Measurements from ENCODE around the gene ABCB1. TPM values are rescaled to one million over a fixed set of nuclear protein-coding genes. Genes with fewer than 3 reads are reported as not detected.

ABCB1 gene
- total and polyA plus RNA-seq, 2 of the 13 experiments (the other 11 are each of a cell fraction or from before 2014, with no cell fraction given), result 42.8 to 52.6 TPM

- BruUV-seq (replicated peaks), result no TSS peak
- no peak overlapping the region for H3K4me3 ChIP-seq (replicated peaks in 1 of 3; ENCODE audit: insufficient read depth in 1 of 3, low read depth in 2 of 3, low read length in 3 of 3)
- no peak overlapping the region for H2AFZ ChIP-seq (ENCODE audit: low read length)
- no peaks in the 10 kb centered on the region for H4K20me1 ChIP-seq (ENCODE audit: insufficient read depth, low read length)
- H3K9me3 ChIP-seq (ENCODE audit: low read length), result no peaks in the 10 kb centered on the region
- H3K9ac ChIP-seq (ENCODE audit: insufficient read depth, low read depth, low read length), result no peak overlapping the region
- DNase-seq (ENCODE audit: low spot score) (no peak), ATAC-seq (no peak), FAIRE-seq (no peak)
- 95% methylated on average over 3 of the region's 3 CpGs for WGBS (ENCODE audit: low lambda C conversion rate)
- H3K4me2 ChIP-seq (ENCODE audit: low read depth, low read length), result no peak overlapping the region
- no peaks in the 10 kb centered on the region for H3K4me1 ChIP-seq (ENCODE audit: insufficient read depth, low read length)
- peaks cover 1 to 6% of the 10 kb centered on the region in 2 experiments; a peak in 3 of 5 replicates for H3K36me3 ChIP-seq (replicated peaks in 1 of 2; ENCODE audit: control insufficient read depth in 1 of 2, insufficient read depth in 2 of 2, low read length in 2 of 2)
- H3K27ac ChIP-seq (ENCODE audit: extremely low read length, insufficient read depth, low read length), result no peak overlapping the region
- no peaks in the 10 kb centered on the region for H3K27me3 ChIP-seq (ENCODE audit: control insufficient read depth in 1 of 2, insufficient read depth in 2 of 2, low read length in 2 of 2)
- TF ChIP-seq BRD4 (CRISPR knock-in tag; IDR thresholded peaks at IDR 0.05) (no peak), MYC (CRISPR knock-in tag; IDR thresholded peaks at IDR 0.05; ENCODE audit: borderline replicate concordance) (no peak), HMG20B (CRISPR knock-in tag; conservative IDR thresholded peaks at IDR 0.05) (no peak)
- TF ChIP-seq, protein P1, sequence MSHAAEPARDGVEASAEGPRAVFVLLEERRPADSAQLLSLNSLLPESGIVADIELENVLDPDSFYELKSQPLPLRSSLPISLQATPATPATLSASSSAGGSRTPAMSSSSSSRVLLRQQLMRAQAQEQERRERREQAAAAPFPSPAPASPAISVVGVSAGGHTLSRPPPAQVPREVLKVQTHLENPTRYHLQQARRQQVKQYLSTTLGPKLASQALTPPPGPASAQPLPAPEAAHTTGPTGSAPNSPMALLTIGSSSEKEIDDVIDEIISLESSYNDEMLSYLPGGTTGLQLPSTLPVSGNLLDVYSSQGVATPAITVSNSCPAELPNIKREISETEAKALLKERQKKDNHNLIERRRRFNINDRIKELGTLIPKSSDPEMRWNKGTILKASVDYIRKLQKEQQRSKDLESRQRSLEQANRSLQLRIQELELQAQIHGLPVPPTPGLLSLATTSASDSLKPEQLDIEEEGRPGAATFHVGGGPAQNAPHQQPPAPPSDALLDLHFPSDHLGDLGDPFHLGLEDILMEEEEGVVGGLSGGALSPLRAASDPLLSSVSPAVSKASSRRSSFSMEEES (CRISPR knock-in tag; IDR thresholded peaks at IDR 0.05), result no peak
- TF ChIP-seq, protein P2, sequence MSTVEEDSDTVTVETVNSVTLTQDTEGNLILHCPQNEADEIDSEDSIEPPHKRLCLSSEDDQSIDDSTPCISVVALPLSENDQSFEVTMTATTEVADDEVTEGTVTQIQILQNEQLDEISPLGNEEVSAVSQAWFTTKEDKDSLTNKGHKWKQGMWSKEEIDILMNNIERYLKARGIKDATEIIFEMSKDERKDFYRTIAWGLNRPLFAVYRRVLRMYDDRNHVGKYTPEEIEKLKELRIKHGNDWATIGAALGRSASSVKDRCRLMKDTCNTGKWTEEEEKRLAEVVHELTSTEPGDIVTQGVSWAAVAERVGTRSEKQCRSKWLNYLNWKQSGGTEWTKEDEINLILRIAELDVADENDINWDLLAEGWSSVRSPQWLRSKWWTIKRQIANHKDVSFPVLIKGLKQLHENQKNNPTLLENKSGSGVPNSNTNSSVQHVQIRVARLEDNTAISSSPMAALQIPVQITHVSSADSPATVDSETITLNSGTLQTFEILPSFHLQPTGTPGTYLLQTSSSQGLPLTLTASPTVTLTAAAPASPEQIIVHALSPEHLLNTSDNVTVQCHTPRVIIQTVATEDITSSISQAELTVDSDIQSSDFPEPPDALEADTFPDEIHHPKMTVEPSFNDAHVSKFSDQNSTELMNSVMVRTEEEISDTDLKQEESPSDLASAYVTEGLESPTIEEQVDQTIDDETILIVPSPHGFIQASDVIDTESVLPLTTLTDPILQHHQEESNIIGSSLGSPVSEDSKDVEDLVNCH (CRISPR knock-in tag; IDR thresholded peaks at IDR 0.05), result no peak
- POLR2A ChIA-PET, result no interaction called here
- CTCF ChIA-PET (ENCODE audit: low intra/inter-chr PET ratio, low total read pairs), result no interaction called here
- no peaks in the 10 kb centered on the region for H3K79me2 ChIP-seq (ENCODE audit: insufficient read depth, low read length)
- in situ Hi-C loops (cut with HindIII; ENCODE audit: extremely low pct_ligation_motif_present, low pct_unique_long_range_greater_than_20kb) (no loop called here), intact Hi-C loops (cut with micrococcal nuclease; ENCODE audit: unreplicated experiment) (no loop called here)
These were observed 82.8 kb downstream of the ABCB1 start for GRCh38 chr7:87517891-87518290.
